Pons (tissue), 1 donor: ENCODE results near the gene TIMM29.
"Not testable (repeated sequence)": the region's sequence is repeated elsewhere in the genome, so short reads cannot be mapped to it uniquely, and the experiment has no call there.

Source experiments
- DNase-seq: peaks from one replicate; pipeline ENCODE4 v3.0.0-alpha.2; 2016; ENCODE audit warnings: low spot score

Gene TIMM29

DNA sequence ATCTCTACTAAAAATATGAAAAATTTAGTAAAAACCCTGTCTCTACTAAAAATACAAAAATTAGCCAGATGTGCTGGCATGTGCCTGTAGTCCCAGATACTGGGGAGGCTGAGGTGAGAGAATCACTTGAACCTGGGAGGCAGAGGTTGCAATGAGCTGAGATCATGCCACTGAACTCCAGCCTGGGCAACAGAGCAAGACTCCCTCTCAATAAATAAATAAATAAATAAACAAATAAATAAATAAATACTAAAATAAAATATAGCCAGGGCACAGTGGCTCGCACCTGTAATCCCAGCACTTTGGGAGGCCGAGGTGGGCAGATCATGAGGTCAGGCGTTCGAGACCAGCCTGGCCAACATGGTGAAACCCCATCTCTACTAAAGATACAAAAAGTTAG, 14.8 kb downstream of the TIMM29 start:
- not testable (repeated sequence) for DNase-seq

DNA sequence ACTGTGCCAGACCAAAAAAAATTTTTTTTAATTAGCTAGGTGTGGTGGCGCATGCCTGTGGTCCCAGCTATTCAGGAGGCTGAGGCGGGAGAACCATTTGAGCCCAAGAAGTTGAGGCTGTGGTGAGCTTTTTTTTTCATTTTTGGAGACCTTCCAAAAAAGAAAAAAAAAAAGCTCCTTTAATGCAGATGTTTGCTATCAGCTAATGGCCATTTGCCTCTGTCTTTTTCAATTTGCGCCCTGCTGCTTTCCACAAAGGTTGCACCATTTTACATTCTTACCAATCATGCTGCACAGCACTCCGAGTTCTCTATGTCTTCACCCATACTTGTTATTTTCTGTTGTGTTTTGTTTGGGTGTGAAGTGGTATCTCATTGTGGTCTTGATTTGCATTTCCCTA, 16.7 kb downstream of the TIMM29 start:
- DNase-seq: no peak

DNA sequence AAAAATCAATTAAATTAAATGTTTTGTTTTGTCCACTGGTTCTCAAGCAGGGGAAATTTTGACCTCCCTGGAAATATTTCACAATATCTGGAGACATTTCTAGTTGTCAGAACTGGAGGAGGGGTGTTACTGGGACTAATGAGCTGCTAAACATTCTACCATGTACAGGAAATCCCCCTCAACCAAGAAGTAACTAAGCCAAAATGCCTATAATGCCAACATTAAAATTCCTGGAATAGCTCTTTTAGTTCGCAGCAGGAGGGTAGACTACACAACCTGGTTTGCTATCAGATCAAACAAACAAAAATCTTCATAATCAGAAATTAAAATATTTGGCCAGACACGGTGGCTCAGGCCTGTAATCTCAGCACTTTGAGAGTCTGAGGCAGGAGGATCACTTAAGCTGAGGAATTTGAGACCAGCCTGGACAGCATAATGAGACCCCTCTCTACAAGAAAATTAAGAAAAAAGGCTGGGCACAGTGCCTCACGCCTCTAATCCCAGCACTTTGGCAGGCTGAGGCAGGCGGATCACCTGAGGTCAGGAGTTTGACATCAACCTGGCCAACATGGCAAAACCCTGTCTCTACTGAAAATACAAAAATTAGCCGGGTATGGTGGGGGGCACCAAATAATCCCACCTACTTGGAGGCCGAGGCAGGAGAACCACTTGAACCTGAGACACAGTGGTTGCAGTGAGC, 18.5 kb downstream of the TIMM29 start:
- no peak for DNase-seq

DNA sequence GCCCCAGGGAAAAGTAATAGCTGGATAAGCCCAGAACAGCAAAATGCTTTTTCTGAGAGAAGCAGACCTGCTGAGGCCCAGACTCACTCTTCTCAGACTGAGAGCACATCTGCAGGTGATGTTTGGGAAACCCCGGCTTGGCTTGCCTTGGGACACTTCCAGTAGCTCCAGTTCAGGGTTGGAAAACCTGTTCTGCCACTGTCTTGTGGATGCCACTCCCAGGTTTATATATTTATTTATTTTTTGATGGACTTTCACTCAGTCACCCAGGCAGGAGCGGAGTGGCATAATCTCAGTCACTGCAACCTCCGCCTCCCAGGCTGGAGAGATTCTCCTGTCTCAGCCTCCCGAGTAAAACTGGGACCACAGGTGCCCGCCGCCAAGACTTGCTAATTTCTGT, 24.2 kb downstream of the TIMM29 start:
- no peak for DNase-seq

DNA sequence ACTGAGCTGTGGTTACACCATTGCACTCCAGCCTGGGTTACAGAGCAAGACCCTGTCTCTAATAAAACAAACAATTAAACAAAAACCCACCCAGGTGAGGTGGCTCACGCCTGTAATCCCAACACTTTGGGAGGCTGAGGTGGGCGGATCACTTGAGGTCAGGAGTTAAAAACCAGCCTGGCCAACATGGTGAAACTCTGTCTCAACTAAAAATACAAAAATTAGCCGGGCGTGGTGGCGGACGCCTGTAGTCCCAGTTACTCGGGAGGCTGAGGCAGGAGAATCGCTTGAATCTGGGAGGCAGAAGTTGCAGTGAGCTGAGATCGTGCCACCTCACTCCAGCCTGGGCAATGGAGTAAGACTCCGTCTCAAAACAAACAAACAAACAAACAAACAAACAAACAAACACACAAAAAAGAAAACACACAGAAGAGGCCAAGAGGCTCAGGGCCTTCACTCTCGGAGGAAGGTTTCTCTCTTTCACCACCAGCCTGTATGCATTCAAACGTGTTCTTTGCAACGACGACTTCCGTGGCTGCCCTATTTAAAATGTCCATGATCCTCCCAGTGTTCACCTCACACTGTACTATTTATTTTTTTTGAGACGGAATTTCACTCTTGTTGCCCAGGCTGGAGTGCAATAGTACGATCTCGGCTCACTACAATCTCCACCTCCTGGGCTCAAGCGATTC, 30.8 kb downstream of the TIMM29 start:
- DNase-seq: not testable (repeated sequence)

DNA sequence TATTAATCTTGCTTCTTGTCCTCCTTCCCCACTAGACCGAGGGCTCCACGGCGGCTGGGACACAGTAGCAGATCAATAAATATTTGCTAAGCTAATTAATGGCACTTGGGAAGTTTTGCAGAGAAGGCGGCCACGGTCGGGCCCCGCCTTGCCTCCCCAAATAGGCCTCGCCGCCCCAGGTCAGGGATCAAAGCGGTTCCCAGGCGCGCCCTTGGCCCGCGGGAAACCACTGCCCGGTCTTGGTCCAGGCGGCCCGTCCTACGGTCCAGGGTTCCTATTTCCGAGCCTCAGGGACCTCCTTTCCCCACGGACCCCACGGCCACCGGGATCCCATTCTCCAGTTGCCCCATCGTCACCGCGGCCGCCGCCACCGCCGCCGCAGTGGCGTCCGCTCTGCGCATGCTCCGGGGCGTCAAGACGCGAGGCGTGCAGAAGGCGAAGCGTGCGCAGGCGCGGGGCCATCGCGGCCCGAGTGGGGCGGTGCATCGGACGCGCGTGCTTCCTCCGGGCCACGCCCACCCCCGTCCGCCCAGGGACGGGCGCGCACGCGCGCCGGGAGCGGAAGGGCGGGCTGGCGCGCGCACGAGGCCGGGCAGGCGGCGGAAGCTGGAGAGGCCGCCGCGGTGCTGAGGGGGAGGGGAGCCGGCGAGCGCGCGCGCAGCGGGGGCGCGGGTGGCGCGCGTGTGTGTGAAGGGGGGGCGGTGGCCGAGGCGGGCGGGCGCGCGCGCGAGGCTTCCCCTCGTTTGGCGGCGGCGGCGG, 31.9 kb downstream of the TIMM29 start, which contains the start of gene SMARCA4:
SMARCA4 (plus strand) TSS at position 717 of the 759 bp plus-strand sequence. CDS start 23,122 bp downstream, outside the sequence.
- peak; percentile 93 for DNase-seq

DNA sequence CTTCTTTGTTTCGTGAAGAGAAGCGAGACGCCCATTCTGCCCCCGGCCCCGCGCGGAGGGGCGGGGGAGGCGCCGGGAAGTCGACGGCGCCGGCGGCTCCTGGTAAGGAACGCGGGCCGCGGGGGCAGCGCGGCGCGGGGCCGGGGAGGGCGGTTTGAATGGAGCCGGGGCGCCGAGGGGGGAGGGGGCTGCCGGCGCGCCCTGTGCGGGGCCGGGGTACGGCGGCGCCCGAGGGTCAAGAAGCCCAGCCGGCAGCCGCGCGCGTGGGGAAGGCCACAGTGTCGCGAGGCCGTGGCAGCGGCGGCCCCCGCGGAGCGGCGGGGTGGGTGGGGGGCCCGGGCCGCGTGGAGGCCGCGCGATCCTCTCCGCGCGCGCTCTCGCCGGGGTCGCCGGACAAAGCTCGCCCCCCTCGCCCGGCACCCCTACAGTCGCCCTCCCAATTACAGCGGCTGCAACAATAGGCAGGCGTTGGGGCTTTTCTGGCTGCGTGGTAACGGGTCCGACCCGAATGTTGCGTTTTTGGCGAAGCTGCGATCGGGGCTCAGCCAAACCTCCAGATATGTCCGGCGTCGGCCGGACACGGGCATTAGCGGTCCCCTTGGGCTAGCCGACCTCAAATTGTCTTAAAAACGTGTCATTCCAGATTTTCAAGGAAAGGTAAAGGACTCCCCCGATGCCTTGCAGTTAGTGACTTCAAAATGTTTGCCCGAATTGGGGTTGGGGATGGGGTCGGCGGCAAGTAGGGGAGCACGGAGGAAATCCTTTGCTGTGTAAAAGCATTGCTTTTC, 32.7 kb downstream of the TIMM29 start:
- peak; percentile 29 for DNase-seq

DNA sequence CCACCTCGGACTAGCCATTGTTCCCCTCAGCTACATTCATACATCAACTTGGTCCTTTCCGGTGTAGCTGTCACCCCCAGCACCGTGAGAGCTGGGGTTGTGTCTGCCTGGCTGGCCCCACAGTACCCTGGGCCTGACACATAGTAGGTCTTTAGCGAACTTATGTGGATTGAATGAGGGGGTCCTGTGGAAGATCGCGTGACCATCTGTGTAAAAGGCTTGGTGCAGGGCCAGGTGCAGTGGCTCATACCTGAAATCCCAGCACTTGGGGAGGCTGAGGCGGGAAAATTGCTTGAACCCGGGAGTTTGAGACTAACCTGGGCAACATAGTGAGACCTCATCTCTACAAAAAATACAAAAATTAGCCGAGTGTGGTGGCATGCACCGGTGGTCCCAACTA, 34.3 kb downstream of the TIMM29 start:
- DNase-seq: no peak

DNA sequence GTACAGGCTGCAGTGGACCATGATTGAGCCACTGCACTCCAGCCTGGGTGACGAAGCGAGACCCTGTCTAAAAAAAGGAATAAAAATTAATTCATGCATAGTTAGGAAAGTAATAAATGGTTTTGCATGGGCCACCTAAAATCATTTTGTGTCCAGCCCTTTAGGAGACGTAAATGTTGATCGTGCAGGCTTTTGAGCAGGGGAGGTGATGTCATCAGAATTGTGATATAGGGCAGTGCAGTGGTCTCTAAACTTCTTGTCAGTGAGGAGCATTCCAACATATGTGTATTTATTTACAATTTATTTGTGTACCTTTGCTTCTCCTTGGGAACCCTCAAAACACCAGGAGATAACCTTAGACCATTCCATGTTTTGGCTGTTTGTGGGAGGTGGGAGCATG, 35.3 kb downstream of the TIMM29 start:
- DNase-seq: no peak

DNA sequence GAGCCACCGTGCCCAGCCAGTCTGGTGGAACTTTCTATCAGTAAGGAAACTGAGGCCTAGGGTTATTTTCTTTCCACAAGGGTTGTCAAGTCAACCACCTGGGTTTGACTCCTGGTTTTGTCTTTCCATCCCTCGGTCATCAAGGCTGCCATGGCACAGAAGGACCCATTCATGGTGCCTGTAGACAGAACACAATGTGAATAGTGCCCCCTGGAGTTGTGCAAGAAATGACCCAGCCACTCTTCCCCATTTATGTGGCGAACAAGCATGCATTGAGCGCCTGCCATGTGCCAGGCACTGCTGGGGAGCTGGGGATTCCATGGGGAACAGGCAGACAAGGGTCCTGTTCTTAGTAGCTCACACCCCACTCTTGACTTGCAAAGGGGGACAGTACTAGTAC, 36.3 kb downstream of the TIMM29 start:
- no peak for DNase-seq

DNA sequence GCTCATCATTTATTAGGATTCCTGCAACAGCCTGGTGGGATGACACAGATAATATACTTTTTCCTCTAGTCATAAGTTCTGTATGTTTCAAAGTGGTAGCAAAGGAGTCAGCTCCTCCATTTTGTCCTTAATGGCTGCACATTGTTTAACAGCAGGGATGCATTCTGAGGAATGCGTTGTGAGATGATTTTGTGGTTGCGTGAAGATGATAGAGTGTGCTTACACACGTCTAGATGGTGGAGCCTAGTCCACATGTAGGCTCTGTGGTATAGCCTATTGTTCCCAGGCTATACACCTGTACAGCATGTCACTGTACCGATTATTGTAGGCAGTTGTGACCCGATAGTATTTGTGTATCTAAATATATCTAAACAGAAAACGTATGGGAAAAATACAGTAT, 36.8 kb downstream of the TIMM29 start:
- DNase-seq: no peak

DNA sequence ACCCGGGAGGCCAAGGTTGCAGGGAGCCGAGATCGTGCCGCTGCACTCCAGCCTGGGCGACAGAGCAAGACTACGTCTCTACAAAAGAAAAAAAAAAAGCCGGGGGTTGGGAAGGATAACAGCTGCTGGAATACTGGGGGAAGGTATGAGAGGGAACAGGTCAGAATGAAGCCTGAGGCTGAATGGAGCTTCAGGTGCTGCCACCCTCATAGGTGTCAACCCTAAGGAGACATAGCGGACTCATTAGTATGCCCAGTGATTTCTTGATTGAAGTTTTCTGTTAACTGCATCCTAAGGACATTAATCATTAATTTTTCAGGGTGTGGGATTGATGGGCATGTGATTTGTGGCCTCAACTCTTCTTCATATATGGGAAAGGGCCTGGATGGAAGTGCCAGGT, 38.2 kb downstream of the TIMM29 start:
- DNase-seq: no peak

DNA sequence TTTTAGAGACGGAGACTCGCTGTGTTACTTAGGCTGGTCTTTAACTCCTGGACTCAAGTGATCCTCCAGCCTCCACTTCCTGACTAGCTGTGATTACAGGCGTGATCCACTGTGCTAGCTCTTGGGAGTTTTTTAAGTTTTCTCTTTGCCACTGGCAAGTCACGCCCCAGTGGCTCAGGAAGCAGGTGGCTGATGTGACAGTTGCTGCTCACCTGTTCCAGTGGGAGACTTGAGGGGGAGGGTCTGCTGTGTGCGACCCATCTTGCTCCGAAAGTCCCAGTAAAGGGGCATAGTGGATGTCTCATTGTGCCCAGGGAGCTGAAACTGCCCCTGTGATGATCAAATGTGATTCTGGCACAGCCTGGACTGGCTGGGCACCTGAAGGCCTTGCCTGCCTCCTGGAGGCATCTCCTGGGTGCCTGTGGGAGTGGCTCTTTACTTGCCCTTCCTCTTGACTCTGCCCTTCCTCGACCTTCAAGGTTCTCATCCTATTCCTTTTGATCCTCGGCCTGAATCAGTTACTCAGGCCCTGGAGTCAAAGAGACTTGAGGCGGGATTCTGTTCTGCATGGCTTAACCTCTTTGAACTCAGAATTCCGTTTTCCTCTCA, 40.0 kb downstream of the TIMM29 start:
- no peak for DNase-seq

DNA sequence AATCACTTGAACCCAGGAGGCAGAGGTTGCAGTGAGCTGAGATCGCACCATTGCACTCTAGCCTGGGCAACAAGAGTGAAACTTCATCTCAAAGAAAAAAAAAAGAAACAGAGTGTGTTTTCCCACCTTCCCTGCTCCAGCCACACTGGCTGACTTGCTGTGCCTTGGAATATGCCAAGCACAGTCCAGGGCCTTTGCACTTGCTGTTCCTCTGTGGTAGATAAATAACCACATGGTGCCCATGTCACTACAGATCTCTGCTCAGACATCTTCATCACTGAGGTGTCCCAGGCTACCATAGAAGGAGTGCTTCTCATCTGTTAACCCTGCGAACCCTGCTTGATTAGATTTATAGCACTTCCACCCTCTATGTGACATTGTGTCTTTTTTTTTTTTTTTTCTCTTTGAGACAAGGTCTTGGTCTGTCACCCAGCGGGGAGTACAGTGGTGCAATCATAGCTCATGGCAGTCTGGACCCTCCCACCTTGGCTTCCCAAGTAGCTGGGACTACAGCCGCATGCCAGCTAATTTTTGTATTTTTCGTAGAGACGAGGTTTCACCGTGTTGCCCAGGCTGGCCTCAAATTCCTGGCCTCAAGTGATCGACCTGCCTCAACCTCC, 42.6 kb downstream of the TIMM29 start:
- DNase-seq: no peak

DNA sequence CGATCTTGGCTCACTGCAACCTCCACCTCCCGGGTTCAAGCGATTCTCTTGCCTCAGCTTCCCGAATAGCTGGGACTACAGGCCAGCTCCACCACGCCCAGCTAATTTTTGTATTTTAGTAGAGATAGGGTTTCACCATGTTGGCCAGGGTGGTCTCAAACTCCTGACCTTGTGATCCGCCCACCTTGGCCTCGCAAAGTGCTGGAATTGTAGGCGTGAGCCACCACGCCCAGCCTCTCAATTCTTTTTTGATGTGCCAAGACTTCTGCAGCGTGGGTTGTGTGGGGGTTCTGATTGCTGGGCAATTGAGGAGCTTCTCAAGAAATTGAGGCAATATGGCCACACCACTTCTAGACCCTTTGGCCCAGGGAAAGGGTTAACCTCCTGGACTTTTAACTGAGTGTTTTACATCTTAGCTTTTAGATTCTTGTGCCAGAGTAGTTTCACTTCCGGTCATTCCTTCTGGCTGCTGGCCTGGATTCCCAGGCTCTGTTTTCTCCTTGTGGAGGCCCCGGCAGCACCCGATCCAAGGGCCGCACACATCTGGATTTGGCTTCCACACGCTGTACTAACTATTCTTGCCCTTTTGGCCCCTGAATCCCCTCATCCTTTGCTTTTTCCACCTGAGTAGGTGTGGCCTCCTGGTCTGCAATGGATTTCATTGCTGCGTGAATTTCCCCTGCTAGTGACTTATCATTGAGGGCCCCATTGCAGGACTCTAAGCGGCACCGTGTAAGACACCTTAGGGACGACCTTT, 46.9 kb downstream of the TIMM29 start:
- no peak for DNase-seq

DNA sequence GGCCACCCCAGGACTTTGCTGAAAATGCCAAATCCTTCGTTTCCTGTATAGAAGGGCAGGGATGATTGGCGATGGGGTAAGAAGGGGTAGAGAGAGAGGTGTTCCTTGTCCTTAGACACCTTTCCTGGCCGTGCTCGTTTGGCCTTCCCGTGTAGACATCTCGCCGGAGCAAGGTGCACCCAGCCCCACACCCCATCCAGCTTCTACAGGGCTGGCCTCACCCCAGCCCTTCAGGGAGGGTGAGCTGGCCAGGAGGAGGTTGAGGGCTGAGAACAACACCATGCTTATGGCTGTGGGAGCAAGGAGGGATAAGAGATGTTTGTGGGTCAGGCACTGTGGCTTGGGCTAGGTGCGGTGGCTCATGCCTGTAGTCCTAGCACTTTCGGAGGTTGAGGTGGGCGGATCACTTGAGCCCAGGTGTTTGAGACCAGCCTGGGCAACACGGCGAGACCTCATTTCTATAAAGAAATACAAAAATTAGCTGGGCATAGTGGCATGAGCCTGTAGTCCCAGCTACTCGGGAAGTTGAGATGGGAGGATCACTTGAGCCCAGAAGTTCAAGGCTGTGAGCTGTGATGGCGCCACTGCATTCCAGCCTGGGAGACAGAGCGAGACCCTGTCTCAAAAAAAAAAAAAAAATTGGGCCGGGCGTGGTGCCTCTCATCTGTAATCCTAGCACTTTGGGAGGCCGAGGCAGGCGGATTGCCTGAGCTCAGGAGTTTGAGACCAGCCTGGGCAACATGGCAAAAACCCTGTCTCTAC, 47.7 kb downstream of the TIMM29 start:
- no peak for DNase-seq

DNA sequence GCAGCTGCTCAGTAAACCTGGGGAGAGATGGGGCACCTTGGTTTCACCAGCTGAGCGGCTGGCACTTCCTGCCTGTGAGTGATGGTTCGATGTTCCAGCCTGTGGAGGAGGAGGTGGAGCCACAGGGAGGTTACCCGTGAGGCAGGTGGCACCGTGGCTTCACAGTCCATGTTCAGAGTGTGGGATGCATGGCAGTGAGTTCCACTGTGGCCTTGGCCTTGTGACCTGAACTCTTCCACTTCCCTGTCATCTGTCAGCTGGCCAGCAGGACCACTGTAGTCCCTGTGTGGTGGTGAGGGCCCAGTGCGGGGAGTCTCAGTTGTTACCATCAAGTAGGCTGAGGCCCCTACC, 49.1 kb downstream of the TIMM29 start:
- no peak for DNase-seq
